M059J (cell line): ENCODE data around the gene SBK3. TPM values are rescaled to one million over a fixed set of nuclear protein-coding genes. Genes with fewer than 3 reads are reported as not detected.

Experiments used
- total RNA-seq: library from RNA; depleted of rRNA; stranded (reverse); fragments of >200 nt; shearing (Covaris generic); gene quantifications from 2 replicates; pipeline ENCODE4 v1.2.3, GENCODE V29; 2014; rRNA removed

The SBK3 gene
- total RNA-seq, 1 experiment from 2014 or later = not detected

Other genes starting within 250 kb of the SBK3 start
- gene TMEM150B, start 220.2 kb downstream of the SBK3 start, total RNA-seq = not detected in 2 replicates
- gene KMT5C, start 205.7 kb downstream of the SBK3 start, total RNA-seq = 5.2 and 10.0 TPM in 2 replicates
- gene COX6B2, start 190.8 kb downstream of the SBK3 start, total RNA-seq = 0.30 TPM in 1 of 2 replicates, not detected in the other
- not detected in 2 replicates for gene GARIN5B, start 182.3 kb downstream of the SBK3 start, total RNA-seq
- gene IL11, start 175.1 kb downstream of the SBK3 start, total RNA-seq = 23.0 and 39.1 TPM in 2 replicates
- 0.22 TPM in 1 of 2 replicates, not detected in the other for gene TMEM190, start 168.7 kb downstream of the SBK3 start, total RNA-seq
- gene TMEM238, start 161.3 kb downstream of the SBK3 start, total RNA-seq = 1.1 and 1.2 TPM in 2 replicates
- 452 and 738 TPM in 2 replicates for gene RPL28, start 159.6 kb downstream of the SBK3 start, total RNA-seq
- 192 and 378 TPM in 2 replicates for gene UBE2S, start 137.8 kb downstream of the SBK3 start, total RNA-seq
- gene SHISA7, start 102.2 kb downstream of the SBK3 start, total RNA-seq = not detected in 2 replicates
- 123 and 134 TPM in 2 replicates for gene ISOC2, start 83.9 kb downstream of the SBK3 start, total RNA-seq
- not detected in 2 replicates for gene C19orf85, start 80.8 kb downstream of the SBK3 start, total RNA-seq
- 8.8 and 13.9 TPM in 2 replicates for gene ZNF628, start 68.9 kb downstream of the SBK3 start, total RNA-seq
- gene NAT14, start 60.4 kb downstream of the SBK3 start, total RNA-seq = 14.4 and 26.1 TPM in 2 replicates
- gene SSC5D, start 57.1 kb downstream of the SBK3 start, total RNA-seq = 1.8 and 7.2 TPM in 2 replicates
- 0.20 TPM in 1 of 2 replicates, not detected in the other for gene SBK2, start 8.4 kb downstream of the SBK3 start, total RNA-seq
- gene ZNF579, start 35.3 kb upstream of the SBK3 start, total RNA-seq = 1.6 and 4.3 TPM in 2 replicates
- 0.81 and 6.3 TPM in 2 replicates for gene FIZ1, start 54.0 kb upstream of the SBK3 start, total RNA-seq
- 11.7 and 14.7 TPM in 2 replicates for gene ZNF524, start 54.7 kb upstream of the SBK3 start, total RNA-seq
- 1.4 and 2.5 TPM in 2 replicates for gene ZNF865, start 60.1 kb upstream of the SBK3 start, total RNA-seq
- gene ZNF784, start 79.0 kb upstream of the SBK3 start, total RNA-seq = 2.2 and 5.1 TPM in 2 replicates
- gene ZNF580, start 95.5 kb upstream of the SBK3 start, total RNA-seq = 18.2 and 20.9 TPM in 2 replicates
- gene ZNF581, start 98.1 kb upstream of the SBK3 start, total RNA-seq = 12.6 and 15.9 TPM in 2 replicates
- gene CCDC106, start 102.7 kb upstream of the SBK3 start, total RNA-seq = 4.9 and 5.1 TPM in 2 replicates
- 140 and 148 TPM in 2 replicates for gene U2AF2, start 109.5 kb upstream of the SBK3 start, total RNA-seq
- 27.7 and 102 TPM in 2 replicates for gene EPN1, start 129.7 kb upstream of the SBK3 start, total RNA-seq
- gene NLRP9, start 192.9 kb upstream of the SBK3 start, total RNA-seq = not detected in 2 replicates
- not detected in 2 replicates for gene RFPL4A, start 213.6 kb upstream of the SBK3 start, total RNA-seq
- not detected in 2 replicates for gene RFPL4AL1, start 223.6 kb upstream of the SBK3 start, total RNA-seq